ENCODE data around the gene NGDN.
"Not testable (repeated sequence)": the region's sequence is repeated elsewhere in the genome, so short reads cannot be mapped to it uniquely, and the experiment has no call there.

NGDN gene

GRCh38 chr14:23439107-23439835 is 30.2 kb upstream of the NGDN start:
- no peak for DNase-seq (ENCODE audit: low read depth in 2 of 2)

- no peak for DNase-seq (ENCODE audit: low read depth in 2 of 2)
Observed at GRCh38 chr14:23441076-23441475, 28.4 kb upstream of the NGDN start.

- no peak for DNase-seq (ENCODE audit: low read depth in 2 of 2)
Observed at GRCh38 chr14:23442721-23443356, 26.7 kb upstream of the NGDN start.

GRCh38 chr14:23443411-23443812 is 26.1 kb upstream of the NGDN start:
- DNase-seq (ENCODE audit: low read depth in 2 of 2) = no peak

- no peak for DNase-seq (ENCODE audit: low read depth in 2 of 2)
Observed at GRCh38 chr14:23443881-23444280, 25.6 kb upstream of the NGDN start.

- no peak for DNase-seq (ENCODE audit: low read depth in 2 of 2)
Observed at GRCh38 chr14:23444314-23444713, 25.2 kb upstream of the NGDN start.

GRCh38 chr14:23445773-23446172 is 23.7 kb upstream of the NGDN start:
- no peak for DNase-seq (ENCODE audit: low read depth in 2 of 2)

GRCh38 chr14:23446291-23446851 is 23.1 kb upstream of the NGDN start:
- DNase-seq (ENCODE audit: low read depth in 2 of 2) = no peak

- DNase-seq (ENCODE audit: low read depth in 2 of 2) = no peak
Observed at GRCh38 chr14:23447361-23448350, 21.8 kb upstream of the NGDN start.

GRCh38 chr14:23449314-23449713 is 20.2 kb upstream of the NGDN start:
- no peak for DNase-seq (ENCODE audit: low read depth in 2 of 2)

- DNase-seq (ENCODE audit: low read depth in 2 of 2) = no peak
Observed at GRCh38 chr14:23450379-23450778, 19.1 kb upstream of the NGDN start.

GRCh38 chr14:23452237-23452636 is 17.3 kb upstream of the NGDN start:
- no peak for DNase-seq (ENCODE audit: low read depth in 2 of 2)

GRCh38 chr14:23454445-23454856 is 15.1 kb upstream of the NGDN start:
- no peak for DNase-seq (ENCODE audit: low read depth in 2 of 2)

- not testable (repeated sequence) for DNase-seq (ENCODE audit: low read depth in 2 of 2)
Observed at GRCh38 chr14:23456883-23457586, 12.5 kb upstream of the NGDN start.

- DNase-seq (ENCODE audit: low read depth in 2 of 2) = no peak
Observed at GRCh38 chr14:23457587-23458445, 11.7 kb upstream of the NGDN start.

- DNase-seq (ENCODE audit: low read depth in 2 of 2) = no peak
Observed at GRCh38 chr14:23460960-23461359, 8.5 kb upstream of the NGDN start.

GRCh38 chr14:23464700-23465099 is 4.8 kb upstream of the NGDN start:
- DNase-seq (ENCODE audit: low read depth in 2 of 2) = no peak

GRCh38 chr14:23465261-23465660 is 4.2 kb upstream of the NGDN start:
- no peak for DNase-seq (ENCODE audit: low read depth in 2 of 2)

GRCh38 chr14:23468704-23469126 is 788 bp upstream of the NGDN start:
- no peak for DNase-seq (ENCODE audit: low read depth in 2 of 2)

- DNase-seq (ENCODE audit: low read depth in 2 of 2) = no peak
Observed at GRCh38 chr14:23469906-23470403, 452 bp downstream of the NGDN start.

All from stimulated activated CD8-positive, alpha-beta memory T cell treated with anti-CD3 and anti-CD28 coated beads, Interleukin-2, amount 100 ng/mL, for 48 hours (primary cell).